ENCODE results near the gene LFNG.

LFNG gene

DNA sequence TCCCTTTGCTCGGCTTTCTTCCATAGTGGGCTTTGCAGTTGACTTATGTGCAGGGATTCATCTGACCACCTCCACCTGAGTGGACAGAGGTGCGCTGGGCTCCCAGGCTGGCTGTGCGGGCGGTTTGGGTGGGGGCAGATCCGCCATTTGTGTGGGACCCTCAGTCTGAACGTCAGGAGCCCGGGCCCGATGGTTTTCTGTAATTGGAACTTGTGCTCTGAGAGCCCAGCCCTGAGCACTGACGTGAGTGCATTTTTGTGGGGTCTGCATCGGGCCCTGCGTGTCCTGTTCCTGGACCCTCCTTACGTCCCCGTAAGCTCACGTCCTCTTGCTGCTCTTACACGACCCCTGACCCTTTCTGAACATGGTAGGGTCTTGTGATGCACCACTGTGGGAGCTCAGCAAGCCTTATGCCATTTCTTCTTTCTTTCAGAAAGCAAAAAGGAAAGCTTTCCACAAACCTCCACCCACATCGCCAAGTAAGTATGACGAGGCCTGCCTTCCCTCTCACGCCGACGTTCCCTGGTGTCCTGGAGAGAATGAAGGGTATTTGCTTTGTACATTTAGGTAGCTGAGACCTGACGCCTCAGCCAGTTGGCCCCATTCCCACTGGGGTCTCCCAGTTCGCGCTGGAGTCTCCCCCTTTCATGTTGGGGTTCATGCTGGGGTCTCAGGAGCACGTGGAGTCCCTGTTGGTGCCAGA, 49.1 kb downstream of the LFNG start:
- no peak for DNase-seq (ENCODE audit: low read depth in 1 of 2, low spot score in 1 of 2)

DNA sequence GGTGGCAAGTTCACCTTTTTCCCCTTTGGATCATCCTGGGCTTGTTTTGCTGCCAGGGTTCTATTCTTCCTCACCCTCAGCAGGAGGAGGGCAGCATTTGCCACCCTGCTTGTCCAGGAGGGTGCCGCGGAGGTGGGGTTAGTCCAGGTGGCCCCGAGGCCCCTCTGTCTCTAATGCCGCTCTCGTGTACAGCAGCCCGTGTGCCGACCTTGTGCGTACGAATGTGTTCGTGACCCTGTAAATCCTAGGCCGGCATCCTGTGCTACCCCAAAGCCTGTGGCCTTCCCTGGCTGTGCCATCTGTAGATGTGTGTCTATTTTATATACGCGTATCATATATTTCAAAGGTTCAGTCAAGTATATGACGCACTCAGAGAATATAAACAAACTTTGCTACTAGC, 49.8 kb downstream of the LFNG start:
- no peak for DNase-seq (ENCODE audit: low read depth in 1 of 2, low spot score in 1 of 2)

DNA sequence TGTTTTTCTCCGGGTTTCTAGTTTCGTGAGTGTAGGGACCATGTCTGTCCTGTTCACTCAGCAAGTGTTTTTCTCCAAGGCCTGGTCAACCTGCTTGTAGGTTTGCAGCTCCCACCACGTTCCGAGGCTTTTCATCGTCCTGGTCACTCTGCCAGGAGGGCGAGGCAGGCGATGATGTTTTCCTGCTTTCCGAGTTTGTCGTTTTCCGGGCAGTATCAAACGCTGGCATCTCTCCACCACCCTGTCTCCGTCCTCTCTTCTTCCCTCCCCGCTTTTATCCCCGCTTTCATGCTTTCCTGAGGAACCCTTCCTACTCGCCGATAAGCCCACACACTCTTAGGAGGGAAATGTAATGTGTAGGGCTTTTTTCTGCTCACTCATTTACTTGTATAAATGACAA, 50.4 kb downstream of the LFNG start:
- no peak for DNase-seq (ENCODE audit: low read depth in 1 of 2, low spot score in 1 of 2)

DNA sequence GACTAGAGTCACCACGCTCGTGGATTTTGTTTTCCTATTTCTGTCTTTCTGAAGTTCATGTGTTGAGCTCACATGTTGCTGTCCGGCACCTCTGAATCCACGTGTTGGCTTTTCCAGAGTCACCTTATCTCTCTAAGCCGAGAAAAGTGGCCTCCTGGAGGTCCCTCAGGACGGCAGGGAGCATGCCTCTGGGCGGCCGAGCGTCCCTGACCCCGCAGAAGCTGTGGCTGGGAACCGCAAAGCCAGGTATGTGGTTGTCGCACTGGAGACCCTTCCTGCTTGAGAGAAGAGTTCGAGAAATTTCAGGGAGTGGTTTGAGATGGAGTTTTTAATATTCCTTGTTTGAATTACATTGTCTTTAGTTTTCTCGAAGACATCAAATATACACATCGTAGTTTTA, 51.8 kb downstream of the LFNG start:
- no peak for DNase-seq (ENCODE audit: low read depth in 1 of 2, low spot score in 1 of 2)

DNA sequence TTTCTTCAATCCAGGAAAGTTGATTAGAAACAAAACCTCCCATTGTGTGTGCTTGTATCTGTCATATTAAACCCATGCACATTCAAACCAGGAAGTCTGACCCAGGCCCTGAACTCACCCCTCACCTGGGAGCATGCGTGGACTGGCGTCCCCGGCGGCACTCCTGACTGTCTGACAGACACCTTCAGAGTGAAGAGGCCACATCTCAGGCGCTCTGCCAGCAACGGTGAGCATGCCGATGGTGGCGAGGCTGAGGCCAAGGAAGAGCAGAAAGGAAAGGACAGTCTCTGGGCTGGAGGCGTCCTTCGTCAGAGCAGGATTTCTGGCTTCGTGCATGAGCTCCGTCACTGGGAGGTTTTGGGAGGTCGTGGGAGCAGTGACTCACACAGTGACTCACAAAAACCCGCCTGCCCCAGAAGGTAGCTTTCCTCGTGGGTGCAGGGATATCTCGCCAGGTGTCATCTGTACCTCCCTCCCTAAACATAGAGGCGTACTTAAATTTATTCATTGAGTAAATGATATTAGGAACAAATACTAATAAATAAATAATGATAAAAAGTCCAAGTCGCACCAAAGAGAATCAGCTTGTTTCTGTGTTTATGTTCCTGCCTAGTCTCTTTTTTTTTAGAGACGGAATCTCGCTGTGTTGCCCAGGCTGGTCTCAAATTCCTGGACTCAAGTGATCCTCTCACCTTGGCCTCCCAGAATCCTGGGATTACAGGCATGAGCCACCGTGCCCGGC, 52.7 kb downstream of the LFNG start:
- no peak for DNase-seq (ENCODE audit: low read depth in 1 of 2, low spot score in 1 of 2)

DNA sequence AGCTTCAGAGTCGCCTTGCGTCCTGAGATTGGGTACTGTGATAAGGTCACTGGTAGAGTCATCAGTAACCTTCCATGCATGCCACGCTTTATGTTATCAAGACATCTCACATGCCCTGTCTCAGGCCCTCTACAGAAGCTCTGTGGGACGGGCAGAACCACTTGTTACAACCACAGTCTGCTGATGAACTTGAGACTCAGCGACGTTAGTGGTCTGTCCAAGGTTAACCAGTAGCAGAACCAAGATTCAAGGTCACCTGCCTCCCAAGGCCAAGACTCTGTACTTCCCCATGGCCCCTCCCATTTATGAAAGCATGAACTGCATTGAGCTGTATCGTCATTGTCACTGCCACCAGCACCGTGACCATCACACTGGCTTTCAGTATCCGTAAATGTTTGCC, 54.2 kb downstream of the LFNG start:
- no peak for DNase-seq (ENCODE audit: low read depth in 1 of 2, low spot score in 1 of 2)

DNA sequence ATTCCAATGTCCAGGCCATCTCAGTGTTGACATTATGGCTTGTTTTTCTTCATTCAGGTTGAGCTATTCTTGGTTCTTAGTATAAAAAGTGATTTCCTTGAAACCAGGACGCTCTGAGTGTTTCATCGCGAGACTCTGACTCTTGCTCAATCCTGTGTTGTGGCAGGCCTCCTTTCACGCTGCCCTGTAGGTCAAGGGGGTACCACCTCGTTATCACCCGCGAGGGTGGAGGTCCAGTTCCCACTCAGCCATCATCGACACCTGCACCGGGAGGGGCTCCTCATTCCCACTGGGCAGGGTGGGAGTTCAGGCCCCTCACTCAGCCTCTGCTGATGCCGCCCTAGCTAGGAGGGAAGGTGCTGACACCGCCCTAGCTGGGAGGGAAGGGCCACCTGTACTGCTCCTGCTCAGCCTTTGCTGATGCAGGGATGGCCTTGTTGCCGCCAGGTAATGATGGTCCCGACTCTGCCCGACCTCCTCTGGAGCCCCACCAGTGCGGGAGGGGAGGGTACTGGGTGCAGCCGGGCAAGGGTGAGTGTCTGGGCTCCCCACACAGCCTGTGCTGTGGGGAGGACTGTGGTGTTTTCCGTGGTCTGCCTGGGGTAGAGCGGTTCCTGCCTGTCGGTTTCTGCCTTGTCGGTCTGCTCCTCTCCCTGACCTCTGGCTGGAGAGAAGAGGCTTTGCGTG, 55.6 kb downstream of the LFNG start:
- DNase-seq (ENCODE audit: low read depth in 1 of 2, low spot score in 1 of 2), result no peak

DNA sequence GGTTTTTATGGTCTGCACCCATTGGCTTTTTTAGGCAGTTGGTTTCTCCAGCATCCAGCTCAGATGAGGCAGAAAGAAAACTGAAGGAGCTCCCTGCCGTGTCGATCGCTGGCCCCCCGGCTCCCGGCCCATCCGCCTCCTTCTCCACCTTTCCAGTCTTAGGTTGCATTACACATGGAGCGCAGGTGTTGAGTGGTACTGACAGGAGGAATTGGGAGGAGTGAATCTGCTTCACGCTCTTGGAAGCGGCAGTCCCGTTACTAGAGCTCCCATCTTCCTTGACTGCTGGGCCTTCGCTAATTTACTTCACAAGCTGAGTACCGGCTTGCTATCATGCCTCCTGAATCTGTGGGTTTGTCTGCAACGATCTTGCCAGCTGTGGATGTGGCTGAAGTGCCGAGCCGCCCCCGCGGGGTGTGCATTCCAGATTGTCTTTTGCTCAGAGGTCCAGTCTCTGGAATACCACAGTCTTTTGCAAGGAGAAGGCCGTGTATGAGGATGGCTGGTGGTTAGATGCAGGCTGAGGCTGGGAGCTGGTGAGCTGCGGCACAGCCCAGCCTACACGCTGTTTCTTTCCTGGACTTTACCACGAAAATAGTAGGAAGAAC, 56.3 kb downstream of the LFNG start:
- no peak for DNase-seq (ENCODE audit: low read depth in 1 of 2, low spot score in 1 of 2)

DNA sequence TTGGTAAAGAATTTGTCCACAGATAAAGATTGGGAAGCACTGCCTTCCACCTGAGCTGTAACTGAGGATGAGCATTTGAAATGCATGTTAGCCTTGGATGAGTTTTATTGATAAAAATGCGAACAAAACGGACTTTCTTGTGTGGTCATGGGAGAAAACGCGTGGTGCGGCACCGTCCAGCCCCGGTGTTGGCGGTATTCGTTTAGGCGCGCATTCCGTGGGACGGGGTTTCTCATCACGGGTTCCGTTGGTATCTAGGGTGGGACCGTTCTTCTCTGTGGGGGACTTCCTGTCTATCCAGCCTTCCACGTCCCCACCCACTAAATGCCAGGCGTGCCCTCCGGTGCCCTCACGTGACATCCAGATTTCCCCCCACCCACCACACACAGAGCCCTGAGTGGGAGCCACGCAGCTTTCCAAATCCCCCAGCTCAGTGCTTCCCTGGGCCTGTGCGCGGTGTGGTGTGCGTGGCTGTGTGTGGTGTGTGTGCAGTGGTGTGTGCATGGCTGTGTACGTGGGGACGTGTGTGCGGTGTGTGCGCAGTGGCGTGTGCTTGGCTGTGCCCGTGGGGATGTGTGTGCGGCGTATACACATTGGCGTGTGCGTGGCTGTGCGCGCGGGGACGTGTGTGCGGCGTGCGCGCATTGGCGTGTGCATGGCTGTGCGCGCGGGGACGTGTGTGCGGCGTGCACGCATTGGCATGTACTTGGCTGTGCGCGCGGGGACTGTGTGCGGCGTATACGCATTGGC, 57.3 kb downstream of the LFNG start:
- DNase-seq (ENCODE audit: low read depth in 1 of 2, low spot score in 1 of 2), result no peak

Data from stimulated activated CD4-positive, alpha-beta T cell treated with anti-CD3 and anti-CD28 coated beads, Interleukin-15, amount 100 ng/mL, for 1 hour (primary cell).